Liver (tissue), 9 donors: Measurements from ENCODE around the gene C1QA. TPM values are rescaled to one million over a fixed set of nuclear protein-coding genes. Genes with fewer than 3 reads are reported as not detected.

Source experiments
- DNase-seq: peaks from one replicate; pipeline ENCODE4 v3.0.0-alpha.2; 2017; ENCODE audit warnings: low spot score
- H3K27ac ChIP-seq, 2 donors: one replicate each; pipeline ENCODE4 v1.7.0; 2013; ENCODE audit warnings: inconsistent platforms in 2 of 2, low read length in 2 of 2, control low read depth in 1 of 2, low read depth in 1 of 2, mild to moderate bottlenecking in 1 of 2
- H3K27me3 ChIP-seq, 4 donors: one replicate each; pipeline versions ENCODE4 v1.6.1 to v1.7.0; 2013; ENCODE audit warnings: low read length in 3 of 4, inconsistent platforms in 1 of 4, mild to moderate bottlenecking in 1 of 4, moderate library complexity in 1 of 4; ENCODE audit not compliant: control insufficient read depth in 4 of 4, insufficient read depth in 4 of 4
- H3K36me3 ChIP-seq, 4 donors: one replicate each; pipeline versions ENCODE4 v1.6.1 to v1.7.0; 2013; ENCODE audit warnings: low read length in 3 of 4, mild to moderate bottlenecking in 3 of 4, low read depth in 1 of 4, moderate library complexity in 1 of 4; ENCODE audit not compliant: control insufficient read depth in 4 of 4, insufficient read depth in 3 of 4
- H3K4me1 ChIP-seq, 4 donors: one replicate each; pipeline versions ENCODE4 v1.6.1 to v1.7.0; 2013; ENCODE audit warnings: low read length in 3 of 4, mild to moderate bottlenecking in 3 of 4, moderate library complexity in 1 of 4; ENCODE audit not compliant: control insufficient read depth in 4 of 4, insufficient read depth in 4 of 4
- H3K4me3 ChIP-seq, 3 donors: one replicate each; pipeline versions ENCODE4 v1.6.1 to v1.7.0; 2013; ENCODE audit warnings: low read length in 3 of 3, control low read depth in 1 of 3, low read depth in 1 of 3, mild to moderate bottlenecking in 1 of 3
- H3K9ac ChIP-seq, 2 donors: one replicate each; pipeline ENCODE4 v1.7.0; 2013; ENCODE audit warnings: low read length in 2 of 2, mild to moderate bottlenecking in 2 of 2, moderate library complexity in 2 of 2, control low read depth in 1 of 2, low read depth in 1 of 2
- H3K9me3 ChIP-seq, 4 donors: one replicate each; pipeline versions ENCODE4 v1.6.1 to v1.7.0; 2013; ENCODE audit warnings: low read length in 3 of 4; ENCODE audit not compliant: control insufficient read depth in 4 of 4
- ATF3 ChIP-seq: IDR thresholded peaks from 2 replicates; pipeline ENCODE4 v1.6.1; 2016; ENCODE audit warnings: antibody characterized with exemption
- CTCF ChIP-seq: fragments of 150-350 bp; IDR thresholded peaks from 2 replicates; pipeline ENCODE4 v1.5.1; 2017; ENCODE audit warnings: improper control_type of control experiment, low read depth, low read length; ENCODE audit not compliant: missing input control
- EGR1 ChIP-seq, 2 donors: IDR thresholded peaks; 2 replicates each; pipeline ENCODE4 v1.6.1; 2016 to 2018; ENCODE audit warnings: antibody characterized with exemption in 2 of 2, low read depth in 2 of 2
- FOXA2 ChIP-seq: IDR thresholded peaks from 2 replicates; pipeline ENCODE4 v1.6.1; 2016; ENCODE audit warnings: antibody characterized with exemption
- GABPA ChIP-seq, 2 donors: IDR thresholded peaks in 1 of 2; conservative IDR thresholded peaks in 1 of 2; 2 replicates each; pipeline ENCODE4 v1.6.1; 2016; ENCODE audit warnings: antibody characterized with exemption in 2 of 2, mild to moderate bottlenecking in 1 of 2, moderate library complexity in 1 of 2
- HNF4A ChIP-seq, 2 donors: conservative IDR thresholded peaks; 2 replicates each; pipeline ENCODE4 v1.6.1; 2016; ENCODE audit warnings: antibody characterized with exemption in 2 of 2, mild to moderate bottlenecking in 2 of 2
- HNF4G ChIP-seq: IDR thresholded peaks from 2 replicates; pipeline ENCODE4 v1.6.1; 2016; ENCODE audit warnings: antibody characterized with exemption
- JUND ChIP-seq, 2 donors: IDR thresholded peaks; 2 replicates each; pipeline ENCODE4 v1.6.1; 2016; ENCODE audit warnings: antibody characterized with exemption in 2 of 2
- NR2F2 ChIP-seq: IDR thresholded peaks from 2 replicates; pipeline ENCODE4 v1.6.1; 2016; ENCODE audit warnings: antibody characterized with exemption
- RAD21 ChIP-seq, 2 donors: IDR thresholded peaks; 2 replicates each; pipeline ENCODE4 v1.6.1; 2016; ENCODE audit warnings: antibody characterized with exemption in 2 of 2, mild to moderate bottlenecking in 2 of 2
- REST ChIP-seq: IDR thresholded peaks from 2 replicates; pipeline ENCODE4 v1.6.1; 2016; ENCODE audit warnings: antibody characterized with exemption, mild to moderate bottlenecking
- RXRA ChIP-seq, 2 donors: IDR thresholded peaks; 2 replicates each; pipeline ENCODE4 v1.6.1; 2017 to 2018; ENCODE audit warnings: antibody characterized with exemption in 2 of 2, mild to moderate bottlenecking in 1 of 2
- TAF1 ChIP-seq: conservative IDR thresholded peaks from 2 replicates; pipeline ENCODE4 v1.6.1; 2016; ENCODE audit warnings: antibody characterized with exemption, mild to moderate bottlenecking
- YY1 ChIP-seq: IDR thresholded peaks from 2 replicates; pipeline ENCODE4 v1.6.1; 2016; ENCODE audit warnings: antibody characterized with exemption, mild to moderate bottlenecking
- WGBS: extraction: QIAGEN DNeasy Blood & Tissue Kit; methylation state at CpG from one replicate; pipeline ENCODE4 v1.1.7; 2013; 5-methylcytosine and 5-hydroxymethylcytosine counted together
- polyA plus RNA-seq, 2 donors: library from polyadenylated mRNA; stranded (reverse) in 1 of 2; unstranded in 1 of 2; fragments of 200-250 nt in 1 of 2; fragments of >200 nt in 1 of 2; fragmentation: Nextera tagmentation in 1 of 2; extraction: Ambion mirVana in 1 of 2; gene quantifications; one replicate each; pipeline versions ENCODE4 v1.2.1 to v1.2.3, GENCODE V29; 2013 to 2015
- total RNA-seq, 2 donors: library from RNA; depleted of rRNA; stranded (reverse); fragments of >200 nt; gene quantifications; one replicate each; pipeline ENCODE4 v1.2.3, GENCODE V29; 2014
- donor health status: healthy.
- donor health status: healthy.
- donor health status: healthy.
- donor health status: healthy.
- donor health status: healthy.

C1QA gene
- total and polyA plus RNA-seq, 4 donors: 73.0 to 243 (median 94.6) TPM

GRCh38 chr1:22658385-22659163 lies 22.1 kb downstream of the C1QA start:
- WGBS: 54% methylated on average over 3 of the region's 3 CpGs

GRCh38 chr1:22660716-22661241 lies 24.4 kb downstream of the C1QA start:
- Histone ChIP-seq H3K36me3 (no peaks in the 10 kb centered on the region), H3K9me3 (no peaks in the 10 kb centered on the region), H3K27ac (no peak overlapping the region), H3K4me3 (no peak overlapping the region), H3K4me1 (no peaks in the 10 kb centered on the region), H3K9ac (no peak overlapping the region), H3K27me3 (no peaks in the 10 kb centered on the region)
- no peak for TF ChIP-seq FOXA2
- TF ChIP-seq REST: no peak
- TF ChIP-seq CTCF: no peak
- no peak for TF ChIP-seq TAF1
- no peak for TF ChIP-seq NR2F2
- TF ChIP-seq YY1: no peak
- TF ChIP-seq RAD21 (IDR thresholded peaks at IDR 0.05): no peak
- no peak for DNase-seq
- WGBS: 91% methylated on average over 19 of the region's 19 CpGs

More at GRCh38 chr1:22658385-22659163, 22.1 kb downstream of the C1QA start:
- Histone ChIP-seq H3K9ac (no peak overlapping the region), H3K4me3 (no peak overlapping the region), H3K27me3 (no peaks in the 10 kb centered on the region), H3K9me3 (no peaks in the 10 kb centered on the region), H3K27ac (no peak overlapping the region), H3K4me1 (no peaks in the 10 kb centered on the region), H3K36me3 (no peaks in the 10 kb centered on the region)
- DNase-seq: no peak
- TF ChIP-seq YY1 (no peak), EGR1 (IDR thresholded peaks at IDR 0.05; ENCODE audit: low read depth in 2 of 2) (no peak), REST (no peak), NR2F2 (no peak), HNF4A (conservative IDR thresholded peaks at IDR 0.05) (no peak), TAF1 (no peak), FOXA2 (no peak), JUND (IDR thresholded peaks at IDR 0.05) (no peak), GABPA (IDR thresholded peaks at IDR 0.05 in 1 of 2, conservative IDR thresholded peaks at IDR 0.05 in 1 of 2) (no peak), RXRA (IDR thresholded peaks at IDR 0.05) (no peak), HNF4G (no peak), ATF3 (no peak)
